ENCODE measurements around the gene ABCA13.

Gene ABCA13

GRCh38 chr7:48154792-48155413 is 16.4 kb upstream of the ABCA13 start:
- H3K27me3 Mint-ChIP-seq (ENCODE audit: low read depth): peaks cover 26% of the 10 kb centered on the region
- no peaks in the 10 kb centered on the region for H3K36me3 Mint-ChIP-seq (ENCODE audit: low read depth)
- H3K9me3 Mint-ChIP-seq: no peaks in the 10 kb centered on the region
- no peak overlapping the region for H3K4me3 Mint-ChIP-seq
- H3K27ac Mint-ChIP-seq: no peak overlapping the region
- H3K4me1 Mint-ChIP-seq (ENCODE audit: low read depth): no peaks in the 10 kb centered on the region

- no peak overlapping the region for H3K27ac Mint-ChIP-seq
- no peaks in the 10 kb centered on the region for H3K9me3 Mint-ChIP-seq
- H3K4me3 Mint-ChIP-seq: no peak overlapping the region
- no peaks in the 10 kb centered on the region for H3K36me3 Mint-ChIP-seq (ENCODE audit: low read depth)
- peaks cover 21% of the 10 kb centered on the region for H3K27me3 Mint-ChIP-seq (ENCODE audit: low read depth)
- peaks cover 6% of the 10 kb centered on the region for H3K4me1 Mint-ChIP-seq (ENCODE audit: low read depth)
Observed at GRCh38 chr7:48158404-48158803, 12.9 kb upstream of the ABCA13 start.

- no peaks in the 10 kb centered on the region for H3K36me3 Mint-ChIP-seq (ENCODE audit: low read depth)
- H3K27ac Mint-ChIP-seq: no peak overlapping the region
- H3K27me3 Mint-ChIP-seq (ENCODE audit: low read depth): peaks cover 17% of the 10 kb centered on the region
- H3K4me1 Mint-ChIP-seq (ENCODE audit: low read depth): peaks cover 6% of the 10 kb centered on the region
- no peak overlapping the region for H3K4me3 Mint-ChIP-seq
- no peaks in the 10 kb centered on the region for H3K9me3 Mint-ChIP-seq
Observed at GRCh38 chr7:48161407-48162125, 9.7 kb upstream of the ABCA13 start.

- peaks cover 19% of the 10 kb centered on the region for H3K27me3 Mint-ChIP-seq (ENCODE audit: low read depth)
- H3K4me3 Mint-ChIP-seq: no peak overlapping the region
- H3K36me3 Mint-ChIP-seq (ENCODE audit: low read depth): no peaks in the 10 kb centered on the region
- peaks cover 6% of the 10 kb centered on the region for H3K4me1 Mint-ChIP-seq (ENCODE audit: low read depth)
- H3K27ac Mint-ChIP-seq: no peak overlapping the region
- H3K9me3 Mint-ChIP-seq: no peaks in the 10 kb centered on the region
Observed at GRCh38 chr7:48165157-48165556, 6.1 kb upstream of the ABCA13 start.

GRCh38 chr7:48168159-48168558 is 3.1 kb upstream of the ABCA13 start:
- Mint-ChIP-seq H3K4me1 (ENCODE audit: low read depth) (no peaks in the 10 kb centered on the region), H3K36me3 (ENCODE audit: low read depth) (no peaks in the 10 kb centered on the region), H3K27me3 (ENCODE audit: low read depth) (peaks cover 16% of the 10 kb centered on the region), H3K27ac (no peak overlapping the region), H3K4me3 (no peak overlapping the region), H3K9me3 (no peaks in the 10 kb centered on the region)

- H3K4me3 Mint-ChIP-seq: no peak overlapping the region
- peaks cover 12% of the 10 kb centered on the region for H3K27me3 Mint-ChIP-seq (ENCODE audit: low read depth)
- H3K36me3 Mint-ChIP-seq (ENCODE audit: low read depth): no peaks in the 10 kb centered on the region
- H3K9me3 Mint-ChIP-seq: no peaks in the 10 kb centered on the region
- H3K4me1 Mint-ChIP-seq (ENCODE audit: low read depth): no peaks in the 10 kb centered on the region
- no peak overlapping the region for H3K27ac Mint-ChIP-seq
Observed at GRCh38 chr7:48170506-48170905, 752 bp upstream of the ABCA13 start.

GRCh38 chr7:48173313-48173712 is 2.1 kb downstream of the ABCA13 start:
- H3K27me3 Mint-ChIP-seq (ENCODE audit: low read depth): peaks cover 3% of the 10 kb centered on the region

GRCh38 chr7:48173756-48174382 is 2.6 kb downstream of the ABCA13 start:
- H3K36me3 Mint-ChIP-seq (ENCODE audit: low read depth): no peaks in the 10 kb centered on the region
- no peaks in the 10 kb centered on the region for H3K9me3 Mint-ChIP-seq
- H3K4me3 Mint-ChIP-seq: no peak overlapping the region
- H3K27me3 Mint-ChIP-seq (ENCODE audit: low read depth): peaks cover 3% of the 10 kb centered on the region
- H3K4me1 Mint-ChIP-seq (ENCODE audit: low read depth): no peaks in the 10 kb centered on the region
- H3K27ac Mint-ChIP-seq: no peak overlapping the region

More at GRCh38 chr7:48173313-48173712, 2.1 kb downstream of the ABCA13 start:
- Mint-ChIP-seq H3K27ac (no peak overlapping the region), H3K4me1 (ENCODE audit: low read depth) (no peaks in the 10 kb centered on the region), H3K9me3 (no peaks in the 10 kb centered on the region), H3K4me3 (no peak overlapping the region), H3K36me3 (ENCODE audit: low read depth) (no peaks in the 10 kb centered on the region)

- Mint-ChIP-seq H3K27ac (no peak overlapping the region), H3K9me3 (no peaks in the 10 kb centered on the region), H3K36me3 (ENCODE audit: low read depth) (no peaks in the 10 kb centered on the region), H3K4me3 (no peak overlapping the region), H3K4me1 (ENCODE audit: low read depth) (no peaks in the 10 kb centered on the region), H3K27me3 (ENCODE audit: low read depth) (peaks cover 3% of the 10 kb centered on the region)
Observed at GRCh38 chr7:48175019-48175418, 3.8 kb downstream of the ABCA13 start.

- Mint-ChIP-seq H3K27ac (no peak overlapping the region), H3K4me3 (no peak overlapping the region), H3K27me3 (ENCODE audit: low read depth) (peaks cover 3% of the 10 kb centered on the region), H3K36me3 (ENCODE audit: low read depth) (no peaks in the 10 kb centered on the region), H3K9me3 (no peaks in the 10 kb centered on the region), H3K4me1 (ENCODE audit: low read depth) (no peaks in the 10 kb centered on the region)
Observed at GRCh38 chr7:48176356-48176893, 5.2 kb downstream of the ABCA13 start.

- Mint-ChIP-seq H3K27ac (no peak overlapping the region), H3K36me3 (ENCODE audit: low read depth) (no peaks in the 10 kb centered on the region), H3K4me3 (no peak overlapping the region), H3K4me1 (ENCODE audit: low read depth) (peaks cover under 1% of the 10 kb centered on the region), H3K9me3 (no peaks in the 10 kb centered on the region), H3K27me3 (ENCODE audit: low read depth) (peaks cover 3% of the 10 kb centered on the region)
Observed at GRCh38 chr7:48177271-48177670, 6.0 kb downstream of the ABCA13 start.

- Mint-ChIP-seq H3K4me1 (ENCODE audit: low read depth) (peaks cover 10% of the 10 kb centered on the region), H3K4me3 (no peak overlapping the region), H3K27ac (no peak overlapping the region), H3K36me3 (ENCODE audit: low read depth) (no peaks in the 10 kb centered on the region), H3K27me3 (ENCODE audit: low read depth) (no peaks in the 10 kb centered on the region), H3K9me3 (no peaks in the 10 kb centered on the region)
Observed at GRCh38 chr7:48179496-48180030, 8.3 kb downstream of the ABCA13 start.

GRCh38 chr7:48180981-48181380 is 9.7 kb downstream of the ABCA13 start:
- no peaks in the 10 kb centered on the region for H3K36me3 Mint-ChIP-seq (ENCODE audit: low read depth)
- no peaks in the 10 kb centered on the region for H3K27me3 Mint-ChIP-seq (ENCODE audit: low read depth)
- no peak overlapping the region for H3K27ac Mint-ChIP-seq
- no peaks in the 10 kb centered on the region for H3K9me3 Mint-ChIP-seq
- H3K4me1 Mint-ChIP-seq (ENCODE audit: low read depth): peaks cover 10% of the 10 kb centered on the region
- no peak overlapping the region for H3K4me3 Mint-ChIP-seq

- Mint-ChIP-seq H3K9me3 (no peaks in the 10 kb centered on the region), H3K4me3 (no peak overlapping the region), H3K27me3 (ENCODE audit: low read depth) (no peaks in the 10 kb centered on the region), H3K36me3 (ENCODE audit: low read depth) (no peaks in the 10 kb centered on the region), H3K4me1 (ENCODE audit: low read depth) (peaks cover 10% of the 10 kb centered on the region), H3K27ac (peak overlapping the region; percentile 64)
Observed at GRCh38 chr7:48182718-48183369, 11.6 kb downstream of the ABCA13 start.

Measured in T-helper 1 cell treated with Interleukin-12 subunit alpha and Interleukin-12 subunit beta and Interleukin-4 antibody, amounts not matched to agents 30 μg/mL and 1 μg/mL, for 36 hours (primary cell).